Measurements from ENCODE around the gene VWF.
"Not testable (repeated sequence)": the region's sequence is repeated elsewhere in the genome, so short reads cannot be mapped to it uniquely, and the experiment has no call there.

VWF gene

GRCh38 chr12:6104027-6104426 is 20.4 kb downstream of the VWF start:
- DNase-seq (ENCODE audit: low read depth in 2 of 2), result no peak

DNA sequence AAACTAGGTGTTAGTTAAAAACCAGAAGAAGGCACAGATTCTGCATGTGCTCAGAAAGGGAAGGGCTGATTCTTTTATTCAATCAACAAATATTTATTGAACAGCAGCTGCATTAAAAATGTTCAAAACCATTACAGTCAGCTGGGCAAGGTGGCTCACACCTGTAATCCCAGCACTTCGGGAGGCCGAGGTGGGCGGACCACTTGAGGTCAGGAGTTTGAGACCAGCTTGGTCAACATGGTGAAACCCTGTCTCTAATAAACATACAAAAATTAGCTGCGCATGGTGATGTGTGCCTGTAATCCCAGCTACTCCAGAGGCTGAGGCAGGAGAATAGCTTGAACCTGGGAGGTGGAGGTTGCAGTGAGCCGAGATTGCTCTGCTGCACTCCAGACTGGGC is 22.4 kb downstream of the VWF start:
- DNase-seq (ENCODE audit: low read depth in 2 of 2), result not testable (repeated sequence)

GRCh38 chr12:6099316-6099715 is 25.2 kb downstream of the VWF start:
- no peak for DNase-seq (ENCODE audit: low read depth in 2 of 2)

GRCh38 chr12:6097411-6097810 is 27.1 kb downstream of the VWF start:
- DNase-seq (ENCODE audit: low read depth in 2 of 2), result no peak

- DNase-seq (ENCODE audit: low read depth in 2 of 2), result no peak
Observed at GRCh38 chr12:6096527-6096926, 27.9 kb downstream of the VWF start.

- no peak for DNase-seq (ENCODE audit: low read depth in 2 of 2)
Observed at GRCh38 chr12:6095269-6095668, 29.2 kb downstream of the VWF start.

DNA sequence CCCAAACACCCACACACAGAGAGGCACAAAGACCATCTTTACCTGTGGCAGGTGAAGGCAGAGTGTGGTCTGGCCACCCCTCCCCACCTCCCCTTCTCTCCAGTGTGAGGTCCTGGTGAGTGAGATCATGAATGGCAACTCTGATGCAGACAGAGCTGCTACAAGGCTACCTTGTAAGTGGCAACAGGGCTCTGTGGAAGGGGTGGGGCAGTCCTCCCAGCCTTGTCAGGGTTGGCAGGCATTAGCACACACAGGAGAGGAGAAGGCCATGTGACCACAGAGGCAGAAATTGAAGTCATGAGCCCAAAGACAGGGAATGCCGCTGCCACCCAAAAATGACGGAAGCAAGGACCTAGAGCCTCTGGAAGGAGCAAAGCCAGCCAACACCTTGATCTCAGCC is 30.7 kb downstream of the VWF start:
- DNase-seq (ENCODE audit: low read depth in 2 of 2), result no peak

- no peak for DNase-seq (ENCODE audit: low read depth in 2 of 2)
Observed at GRCh38 chr12:6092784-6093722, 31.4 kb downstream of the VWF start.

DNA sequence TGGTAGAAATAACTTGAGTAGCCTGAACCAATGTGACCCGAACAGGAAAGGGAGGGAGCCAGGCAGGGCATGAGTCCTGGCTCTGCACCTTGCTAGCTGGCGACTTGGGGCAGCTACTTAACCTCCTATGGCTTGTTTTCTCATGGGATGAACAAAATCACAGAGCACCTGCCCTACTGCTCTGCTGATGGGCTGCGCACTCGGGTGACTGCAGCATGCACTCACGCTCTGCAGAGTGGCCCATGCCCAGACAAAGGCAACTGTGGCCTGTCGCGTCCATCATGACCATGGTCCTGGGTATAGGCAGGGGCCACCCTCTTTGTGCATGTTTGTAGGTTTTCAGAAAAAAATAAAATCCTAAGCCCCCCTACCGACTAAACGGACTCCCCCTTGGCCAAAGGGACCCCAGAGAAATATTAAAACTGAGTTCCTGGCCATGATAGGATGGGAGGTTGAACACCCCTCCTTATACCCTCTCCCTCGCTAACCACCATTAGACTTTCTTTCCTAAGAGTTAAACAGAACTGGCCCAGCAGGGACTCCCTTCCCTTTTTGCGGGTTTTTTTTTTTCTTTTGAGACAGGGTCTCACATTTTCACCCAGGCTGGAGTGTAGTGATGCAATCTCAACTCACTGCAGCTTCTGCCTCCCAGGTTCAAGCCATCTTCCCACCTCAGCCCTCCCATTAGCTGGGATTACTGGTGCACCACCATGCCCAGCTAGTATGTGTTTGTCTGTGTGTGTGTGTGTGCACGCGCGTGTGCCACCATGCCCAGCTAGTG is 32.5 kb downstream of the VWF start:
- no peak for DNase-seq (ENCODE audit: low read depth in 2 of 2)

GRCh38 chr12:6090803-6091202 is 33.7 kb downstream of the VWF start:
- DNase-seq (ENCODE audit: low read depth in 2 of 2), result no peak

DNA sequence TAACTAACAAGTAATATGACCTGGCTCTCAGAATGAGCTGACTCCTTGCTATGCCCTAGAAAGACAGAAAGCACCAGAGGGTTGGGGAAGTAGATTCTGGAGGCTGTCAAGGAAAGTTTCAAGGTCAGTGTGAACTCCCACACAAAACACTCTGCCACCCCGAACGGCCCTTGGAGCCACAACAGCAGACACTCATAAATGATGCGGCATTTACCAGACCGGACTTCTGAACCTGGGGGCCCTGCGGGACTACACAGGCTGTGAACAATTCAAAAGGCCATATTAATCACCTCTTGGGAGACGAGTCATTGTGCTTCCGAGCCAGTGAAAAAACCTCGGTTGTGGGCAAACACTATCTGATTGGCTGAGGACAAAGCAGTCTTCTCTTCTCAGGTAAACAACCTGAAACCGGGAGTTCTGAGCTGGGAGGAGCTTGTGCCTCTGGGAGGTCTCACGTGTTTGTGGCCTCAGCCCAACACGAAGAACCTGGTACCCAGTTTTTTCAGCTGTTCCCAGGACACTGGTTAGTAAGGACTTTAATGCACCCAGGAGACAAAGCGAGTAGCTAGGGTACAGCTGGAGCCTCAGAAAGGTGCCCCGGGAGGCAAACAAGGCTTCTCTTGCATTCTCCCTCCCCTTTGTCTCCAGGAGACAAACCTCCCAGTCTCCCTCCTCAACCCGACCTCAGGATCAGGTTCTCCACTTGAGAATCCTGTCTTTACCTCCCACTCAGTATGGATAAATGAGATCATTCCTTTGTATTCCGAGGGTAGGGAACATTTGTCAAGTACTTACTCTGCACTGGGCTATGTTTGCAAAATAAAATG is 35.3 kb downstream of the VWF start:
- DNase-seq (ENCODE audit: low read depth in 2 of 2), result no peak

DNA sequence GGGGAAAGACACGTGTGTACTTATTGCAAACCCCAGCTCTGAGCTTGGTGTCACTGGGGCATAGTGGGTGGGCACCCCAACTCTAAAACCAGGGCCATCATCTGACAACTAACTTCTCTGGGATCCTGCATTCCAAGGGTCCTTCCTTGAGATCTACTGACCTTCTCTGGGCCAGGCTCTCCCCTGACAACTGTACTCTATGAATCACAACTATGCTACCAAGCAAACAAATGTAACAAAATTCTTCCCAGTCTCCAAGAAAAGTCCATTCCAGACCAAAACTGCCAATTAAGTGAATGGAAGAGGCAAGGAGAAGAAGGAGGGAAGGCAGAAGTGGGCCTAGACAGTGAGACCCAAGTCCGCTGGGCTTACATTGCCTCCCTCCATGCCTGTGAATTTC is 38.2 kb downstream of the VWF start:
- no peak for DNase-seq (ENCODE audit: low read depth in 2 of 2)

- no peak for DNase-seq (ENCODE audit: low read depth in 2 of 2)
Observed at GRCh38 chr12:6085841-6086240, 38.6 kb downstream of the VWF start.

DNA sequence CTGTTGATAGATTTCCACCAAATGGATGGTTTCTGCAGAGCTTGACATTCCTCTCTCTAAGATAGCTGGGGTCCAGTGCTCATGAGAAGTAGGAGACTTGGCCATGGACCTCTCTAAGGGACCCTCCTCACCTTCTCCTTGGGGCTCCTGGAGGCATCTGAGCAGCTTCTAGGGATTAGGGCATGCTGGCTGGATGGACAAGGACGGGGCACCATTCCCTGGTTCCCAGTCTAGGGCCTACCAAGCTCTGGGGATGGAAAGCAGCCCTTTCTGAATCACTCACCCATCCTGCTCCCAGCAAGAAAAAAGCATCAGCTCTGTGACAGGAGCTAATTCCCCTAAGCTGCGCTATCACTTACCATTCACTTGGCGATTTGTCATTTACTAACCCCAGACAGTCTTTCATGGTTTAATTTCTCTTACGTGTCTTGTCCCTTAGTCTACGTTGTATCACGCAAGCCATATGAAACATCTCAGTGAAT is 39.5 kb downstream of the VWF start:
- DNase-seq (ENCODE audit: low read depth in 2 of 2), result no peak

- DNase-seq (ENCODE audit: low read depth in 2 of 2), result no peak
Observed at GRCh38 chr12:6084261-6084968, 40.1 kb downstream of the VWF start.

DNA sequence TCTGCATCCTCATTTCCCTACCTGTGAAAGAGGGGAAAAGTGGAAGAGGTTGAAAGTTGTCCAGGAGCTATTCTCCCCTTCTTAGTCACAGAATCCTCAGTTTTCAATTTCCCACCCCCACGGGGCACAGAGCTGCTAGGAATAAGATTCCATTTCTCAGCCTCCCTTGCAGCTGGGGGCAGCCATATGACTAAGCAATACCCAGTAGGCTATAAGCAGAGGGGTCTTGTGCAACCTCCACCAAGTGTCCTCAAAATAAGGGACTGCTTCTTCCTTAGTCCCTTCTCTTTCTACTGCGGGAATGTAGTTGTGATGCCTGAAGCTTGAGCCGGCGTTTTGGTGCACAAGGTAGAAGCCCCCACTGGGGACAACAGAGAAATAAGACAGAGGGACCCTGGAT is 40.9 kb downstream of the VWF start:
- DNase-seq (ENCODE audit: low read depth in 2 of 2), result no peak

DNA sequence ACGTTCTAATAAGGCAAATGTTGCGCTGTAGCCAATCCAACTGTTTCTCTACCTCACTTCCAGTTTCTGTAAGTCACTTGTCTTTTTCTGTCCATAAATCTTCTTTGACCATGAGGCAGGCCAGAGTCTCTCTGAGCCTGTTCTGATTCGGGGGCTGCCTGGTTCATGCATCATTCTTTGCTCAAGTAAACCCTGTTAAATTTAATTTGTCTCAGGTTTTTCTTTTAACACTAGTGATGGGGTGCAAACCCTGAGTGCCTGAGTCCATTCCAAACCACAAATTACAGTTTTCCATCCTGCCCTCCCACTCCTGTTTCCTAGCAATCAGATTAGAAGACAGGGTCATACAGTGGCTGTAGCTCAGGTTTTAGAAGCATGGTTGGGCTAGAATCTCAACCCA is 41.9 kb downstream of the VWF start:
- DNase-seq (ENCODE audit: low read depth in 2 of 2), result no peak

- no peak for DNase-seq (ENCODE audit: low read depth in 2 of 2)
Observed at GRCh38 chr12:6080149-6081045, 44.1 kb downstream of the VWF start.

- DNase-seq (ENCODE audit: low read depth in 2 of 2), result no peak
Observed at GRCh38 chr12:6078398-6079096, 45.9 kb downstream of the VWF start.

- DNase-seq (ENCODE audit: low read depth in 2 of 2), result no peak
Observed at GRCh38 chr12:6077692-6078083, 46.8 kb downstream of the VWF start.
